ENCODE results near the gene TPH2.

TPH2 gene

DNA sequence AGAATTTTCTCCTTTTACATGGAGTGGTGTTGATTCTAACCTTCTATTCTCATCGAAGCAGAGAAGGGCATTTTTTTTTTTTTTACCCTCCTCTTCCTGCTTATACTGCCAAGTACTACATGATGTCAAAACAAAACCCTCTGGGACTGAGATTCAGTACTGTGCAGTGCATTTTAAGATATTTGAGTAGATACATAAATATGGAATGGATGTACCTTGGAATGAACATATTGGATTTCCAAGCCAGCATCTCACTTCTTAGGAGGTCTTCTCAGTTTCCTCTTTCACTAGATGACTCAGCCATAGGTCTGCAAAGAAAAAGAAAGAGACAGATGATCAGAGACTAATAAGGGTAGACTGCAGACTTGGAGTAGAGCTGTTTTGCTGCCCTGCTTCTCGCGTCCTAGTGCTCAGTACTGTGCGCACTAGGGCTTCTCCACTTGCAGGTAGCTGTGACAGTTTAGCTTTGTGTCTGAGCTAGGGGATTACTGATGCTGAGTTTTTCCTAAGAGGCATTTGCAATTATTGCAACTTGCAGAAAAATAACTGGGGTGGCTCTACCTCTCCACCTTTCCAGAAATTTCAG, 20.4 kb downstream of the TPH2 start:
- no peak for DNase-seq (ENCODE audit: low read depth in 2 of 2)

DNA sequence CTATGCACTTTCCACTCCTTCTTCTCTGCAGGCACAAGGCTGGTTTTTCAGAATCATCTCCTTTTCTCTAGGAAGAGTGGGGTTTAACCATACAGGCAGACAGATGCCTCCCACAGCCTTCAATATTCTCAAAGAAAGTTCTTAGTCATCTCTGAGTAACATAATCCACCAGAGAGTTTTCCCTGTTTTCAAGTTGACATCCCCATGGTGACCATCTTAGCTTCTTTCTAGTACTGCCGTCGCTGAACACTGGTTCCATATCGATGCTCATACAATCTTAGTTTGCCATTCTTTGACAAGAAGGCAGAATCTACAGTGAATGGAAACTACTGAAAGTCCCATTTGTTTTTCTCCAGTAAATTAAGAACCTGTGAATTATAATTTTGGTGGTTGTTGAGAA, 28.6 kb downstream of the TPH2 start:
- no peak for DNase-seq (ENCODE audit: low read depth in 2 of 2)

DNA sequence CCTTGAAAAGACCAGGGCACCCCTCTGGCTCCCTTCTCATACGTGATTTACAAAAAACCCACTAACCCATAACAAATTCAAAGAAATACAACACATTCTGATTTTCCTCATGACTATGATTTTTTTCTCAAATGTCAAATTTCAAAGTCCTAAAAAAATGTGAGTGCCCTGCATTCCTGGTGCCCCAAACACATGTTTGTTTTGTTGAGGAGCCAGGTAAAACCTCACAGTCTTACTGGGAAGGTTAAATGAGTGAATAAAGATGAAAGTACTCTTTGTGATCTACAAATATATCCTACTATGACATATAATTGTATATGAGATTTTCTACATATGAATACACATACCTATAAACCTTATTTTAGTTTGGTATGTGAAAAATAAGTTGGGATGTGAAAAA, 30.7 kb downstream of the TPH2 start:
- DNase-seq (ENCODE audit: low read depth in 2 of 2), result no peak

DNA sequence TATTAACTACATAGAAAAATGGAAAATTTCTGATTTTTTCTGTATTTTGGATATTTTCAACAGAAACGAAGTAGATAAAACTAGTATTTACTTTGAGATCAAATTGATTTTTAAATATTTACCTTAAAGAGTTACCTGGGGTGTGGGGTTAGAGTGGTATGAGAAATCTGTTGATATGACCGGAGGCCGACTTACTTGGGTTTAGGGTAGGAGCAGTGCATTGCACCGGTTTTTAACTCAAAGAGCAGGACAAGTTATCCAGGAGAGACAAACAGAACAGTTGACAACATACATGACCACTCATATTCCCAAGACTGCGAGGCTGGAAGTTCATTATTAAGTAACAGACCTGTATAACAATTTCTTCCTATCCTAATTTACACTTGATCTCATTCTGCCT, 31.4 kb downstream of the TPH2 start:
- DNase-seq (ENCODE audit: low read depth in 2 of 2), result no peak

DNA sequence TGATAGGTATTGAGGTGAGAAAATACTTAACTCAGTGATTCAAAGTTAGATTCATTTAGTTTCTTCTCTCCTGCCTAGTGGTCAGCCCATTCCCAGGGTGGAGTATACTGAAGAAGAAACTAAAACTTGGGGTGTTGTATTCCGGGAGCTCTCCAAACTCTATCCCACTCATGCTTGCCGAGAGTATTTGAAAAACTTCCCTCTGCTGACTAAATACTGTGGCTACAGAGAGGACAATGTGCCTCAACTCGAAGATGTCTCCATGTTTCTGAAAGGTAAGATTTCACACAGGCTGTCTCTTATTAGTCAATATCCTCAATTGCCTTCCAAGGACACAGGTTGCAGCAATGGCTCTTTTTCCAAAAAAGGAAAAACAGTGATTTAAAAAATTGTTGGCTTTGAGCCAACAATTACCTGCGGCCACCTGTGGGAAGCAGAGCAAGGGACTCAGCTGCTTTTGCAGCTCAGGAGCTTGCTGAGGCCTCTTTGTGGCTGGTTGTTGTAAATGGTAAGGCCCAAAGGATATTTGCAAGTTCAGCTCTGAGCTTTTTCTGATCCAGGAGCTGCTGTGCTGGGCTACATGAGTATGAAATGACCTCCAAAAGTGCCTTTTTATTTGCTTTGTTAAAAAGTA, 33.9 kb downstream of the TPH2 start:
- DNase-seq (ENCODE audit: low read depth in 2 of 2), result no peak

DNA sequence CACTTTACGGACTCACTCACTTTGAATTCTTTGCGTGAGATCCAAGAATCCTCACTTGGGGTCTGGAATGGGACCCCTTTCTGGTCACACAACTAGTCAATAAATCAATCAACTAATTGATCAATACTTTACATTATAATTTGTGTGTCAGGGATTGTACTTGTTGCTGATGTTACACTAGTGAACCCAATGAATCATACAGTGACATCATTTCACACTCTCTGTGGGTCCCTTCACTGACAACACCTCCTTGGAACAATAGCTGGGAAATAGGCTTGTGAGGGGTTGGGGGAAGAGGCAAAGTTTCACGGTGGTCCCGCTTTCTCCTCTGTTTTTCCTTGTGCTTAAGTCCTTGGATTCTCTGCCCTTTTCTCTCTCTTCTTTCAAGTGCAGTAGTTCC, 35.0 kb downstream of the TPH2 start:
- DNase-seq (ENCODE audit: low read depth in 2 of 2), result no peak

DNA sequence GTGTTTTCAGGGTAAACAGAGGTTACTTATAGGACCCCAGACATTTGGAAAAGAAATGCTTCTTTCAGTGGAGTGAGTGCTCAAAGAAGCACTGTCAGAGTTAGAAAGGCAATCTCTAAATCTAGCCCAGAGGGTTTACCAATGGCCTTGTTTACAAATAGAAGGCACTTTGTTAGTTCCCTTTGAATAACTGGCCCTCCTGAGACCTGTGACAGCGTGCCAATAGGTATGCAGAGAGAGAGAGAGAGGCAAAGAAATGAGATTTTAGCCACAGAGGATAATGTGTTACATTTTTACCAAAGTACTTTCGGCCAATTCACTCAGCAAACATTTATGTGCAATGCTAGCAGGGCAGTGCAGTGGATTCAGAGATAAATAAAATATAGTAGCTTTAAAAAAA, 41.9 kb downstream of the TPH2 start:
- no peak for DNase-seq (ENCODE audit: low read depth in 2 of 2)

DNA sequence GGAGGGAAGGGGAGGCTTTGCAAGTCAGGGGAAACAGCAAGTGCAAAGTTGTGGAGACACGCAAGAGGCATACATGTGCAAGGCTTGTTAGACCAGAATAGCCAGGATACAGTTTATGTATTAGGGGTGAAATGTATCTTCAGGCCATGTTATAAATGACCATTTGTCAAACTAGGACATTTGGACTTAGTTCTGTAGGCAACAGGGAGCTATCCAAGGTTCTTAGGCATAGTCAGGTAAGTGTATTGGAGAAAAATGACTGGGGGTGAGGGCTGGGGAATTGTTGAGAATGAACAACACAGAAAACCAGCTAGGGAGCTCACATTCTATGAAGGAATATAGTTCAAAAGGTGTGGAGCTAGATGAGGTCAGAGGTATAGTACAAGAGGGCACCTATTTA, 42.5 kb downstream of the TPH2 start:
- no peak for DNase-seq (ENCODE audit: low read depth in 2 of 2)

DNA sequence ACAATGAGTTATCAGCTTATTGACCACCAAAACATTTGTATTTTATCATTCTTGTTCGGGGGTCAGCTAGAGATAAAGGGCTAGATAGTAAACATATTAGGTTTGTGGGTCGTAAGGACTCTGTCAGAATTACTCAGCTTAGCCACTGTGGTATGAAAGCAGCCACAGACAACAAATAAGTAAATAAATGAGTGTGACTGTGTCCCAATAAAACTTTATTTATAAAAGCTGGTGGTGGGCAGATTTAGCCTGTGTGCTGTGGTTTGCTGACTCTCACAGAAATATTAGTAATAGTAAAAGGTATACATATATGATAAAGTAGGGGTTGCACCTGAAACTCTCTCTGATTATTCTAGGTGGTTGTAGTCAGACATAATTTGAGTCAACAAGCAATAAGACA, 56.1 kb downstream of the TPH2 start:
- DNase-seq (ENCODE audit: low read depth in 2 of 2), result no peak

DNA sequence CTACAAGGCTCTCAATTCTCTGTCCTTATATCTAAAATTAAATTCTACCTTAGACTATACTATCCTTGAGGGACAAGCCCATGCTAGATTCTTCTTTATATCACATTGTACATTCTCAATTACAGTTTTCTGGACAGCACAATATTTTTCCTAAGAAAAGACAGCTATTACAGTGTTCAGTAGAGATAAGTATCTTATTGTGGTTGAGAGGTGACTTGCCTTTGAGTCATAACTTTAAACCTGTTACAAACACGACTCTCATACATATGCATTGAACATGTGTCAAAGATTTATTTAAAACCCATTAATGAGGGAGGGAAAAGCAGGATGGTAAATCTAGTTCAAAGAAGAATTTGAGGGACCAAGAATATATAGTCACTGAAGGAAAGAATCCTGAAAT, 61.1 kb downstream of the TPH2 start:
- no peak for DNase-seq (ENCODE audit: low read depth in 2 of 2)

DNA sequence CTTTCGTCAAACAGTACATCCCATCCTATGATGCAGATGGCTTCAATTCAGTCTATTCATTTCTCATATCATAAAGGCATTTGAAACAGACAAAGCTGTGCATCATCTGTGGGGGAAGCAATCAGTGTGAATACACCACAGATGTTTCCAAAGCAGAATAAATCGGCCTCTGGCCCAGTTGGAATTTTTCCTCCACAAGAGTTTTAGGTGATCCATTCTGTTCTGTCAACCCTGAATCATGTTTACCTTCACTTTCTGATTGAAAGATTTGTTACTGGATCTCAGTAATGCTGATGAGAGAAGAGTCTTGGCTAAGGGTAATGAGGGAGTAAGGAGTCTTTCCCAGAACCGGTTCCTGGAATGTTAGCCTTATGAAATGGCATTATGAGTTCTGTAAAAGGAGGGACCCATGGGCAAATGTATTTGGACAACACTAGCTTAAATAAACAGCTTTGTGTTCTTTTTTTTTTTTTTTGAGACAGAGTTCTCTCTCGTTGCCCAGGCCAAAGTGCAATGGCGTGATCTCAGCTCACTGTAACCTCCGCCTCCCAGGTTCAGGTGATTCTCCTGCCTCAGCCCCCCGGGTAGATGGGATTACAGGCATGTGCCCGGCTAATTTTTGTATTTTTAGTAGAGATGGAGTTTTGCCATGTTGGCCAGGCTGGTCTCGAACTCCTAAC, 62.5 kb downstream of the TPH2 start:
- no peak for DNase-seq (ENCODE audit: low read depth in 2 of 2)

DNA sequence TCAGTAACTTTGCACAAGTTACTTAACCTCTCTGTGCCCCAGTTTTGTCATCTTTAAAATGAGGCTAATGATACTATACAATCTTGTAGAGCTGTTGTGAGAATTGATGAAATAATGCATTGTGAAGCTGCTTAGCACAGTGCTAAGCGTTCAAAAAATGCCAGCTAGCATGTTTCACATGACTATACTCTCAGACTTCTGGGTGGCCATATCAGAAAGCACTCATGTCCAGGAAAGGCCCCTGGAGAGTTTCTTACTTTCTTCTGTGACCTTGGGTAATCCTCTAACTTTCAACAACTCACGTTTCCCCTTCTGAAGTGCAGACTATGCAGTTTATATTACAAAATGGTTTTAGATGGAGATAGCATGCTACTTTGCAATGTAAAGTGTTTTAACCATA, 68.1 kb downstream of the TPH2 start:
- no peak for DNase-seq (ENCODE audit: low read depth in 2 of 2)

DNA sequence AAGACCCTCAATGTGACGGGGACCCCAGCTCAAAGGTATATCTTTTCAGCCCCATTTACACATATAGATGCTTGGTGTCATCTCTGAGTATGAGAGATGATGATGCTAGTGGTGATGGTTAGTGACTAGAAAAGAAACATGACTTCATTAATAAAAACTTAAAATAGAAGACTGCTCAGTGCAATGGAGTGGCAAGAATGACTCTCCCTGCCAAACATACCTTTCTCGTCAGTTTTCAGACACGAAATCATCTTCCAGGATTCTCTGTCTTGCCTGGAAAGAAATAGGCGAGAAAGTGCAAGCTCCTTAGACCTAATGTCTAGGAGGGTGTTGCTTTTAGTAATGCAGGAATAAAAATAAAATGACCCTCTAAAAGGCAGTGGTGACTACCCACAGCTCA, 71.7 kb downstream of the TPH2 start:
- no peak for DNase-seq (ENCODE audit: low read depth in 2 of 2)

DNA sequence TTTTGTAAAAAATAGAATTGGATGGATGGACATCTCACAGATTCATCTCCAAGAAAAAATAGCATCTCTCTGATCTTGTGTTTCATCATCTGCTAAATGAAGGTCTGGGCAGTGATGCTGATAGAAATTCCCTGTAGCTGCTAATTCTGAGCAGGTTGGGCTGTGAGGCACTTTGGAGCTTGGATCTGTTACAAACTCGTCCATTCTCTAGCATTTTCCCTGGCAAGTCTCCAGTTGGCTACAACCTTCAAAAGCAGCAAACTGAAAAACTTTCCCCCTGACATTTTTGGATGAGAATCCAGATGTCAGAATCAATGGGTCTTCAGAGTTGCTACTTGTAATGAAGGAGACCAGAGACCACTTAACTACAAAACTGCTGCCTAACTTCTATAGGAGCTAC, 72.7 kb downstream of the TPH2 start:
- DNase-seq (ENCODE audit: low read depth in 2 of 2), result no peak

DNA sequence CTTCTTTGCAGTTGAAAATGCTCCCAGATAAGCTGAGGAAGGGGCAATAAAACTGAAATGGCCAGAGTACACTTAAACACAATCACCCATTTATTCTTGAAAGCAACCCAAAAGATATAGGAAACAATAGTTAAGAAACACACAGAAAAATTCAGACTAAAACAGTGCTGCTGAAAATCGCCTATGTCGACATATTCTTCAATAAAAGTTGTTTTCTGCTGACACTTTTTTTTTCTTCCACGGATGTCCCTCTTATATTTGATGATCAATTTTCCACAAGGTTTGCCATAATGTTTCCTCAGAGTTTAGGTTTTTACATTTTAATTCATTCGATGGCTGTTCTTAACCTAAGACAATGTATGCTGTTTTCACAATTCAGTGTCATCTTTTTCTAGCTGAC, 74.2 kb downstream of the TPH2 start:
- DNase-seq (ENCODE audit: low read depth in 2 of 2), result no peak

DNA sequence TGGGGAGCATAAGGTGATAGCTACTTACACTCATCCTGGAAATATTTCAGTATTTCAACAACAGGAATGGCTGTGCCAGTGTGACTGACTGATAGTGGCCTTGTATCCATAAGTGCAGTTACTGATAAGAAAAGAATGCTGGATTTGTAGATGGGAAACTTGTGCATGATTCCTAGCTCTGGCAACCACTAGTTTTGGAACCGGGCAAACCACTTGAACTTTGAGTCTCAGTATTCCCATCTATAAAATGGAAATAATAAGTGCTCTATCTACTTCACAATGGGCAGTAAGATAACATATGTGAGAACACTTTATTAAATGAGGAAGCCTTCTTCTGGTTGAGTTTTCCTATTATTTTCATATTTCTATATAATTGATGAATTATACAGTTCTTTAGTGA, 77.2 kb downstream of the TPH2 start:
- DNase-seq (ENCODE audit: low read depth in 2 of 2), result no peak

DNA sequence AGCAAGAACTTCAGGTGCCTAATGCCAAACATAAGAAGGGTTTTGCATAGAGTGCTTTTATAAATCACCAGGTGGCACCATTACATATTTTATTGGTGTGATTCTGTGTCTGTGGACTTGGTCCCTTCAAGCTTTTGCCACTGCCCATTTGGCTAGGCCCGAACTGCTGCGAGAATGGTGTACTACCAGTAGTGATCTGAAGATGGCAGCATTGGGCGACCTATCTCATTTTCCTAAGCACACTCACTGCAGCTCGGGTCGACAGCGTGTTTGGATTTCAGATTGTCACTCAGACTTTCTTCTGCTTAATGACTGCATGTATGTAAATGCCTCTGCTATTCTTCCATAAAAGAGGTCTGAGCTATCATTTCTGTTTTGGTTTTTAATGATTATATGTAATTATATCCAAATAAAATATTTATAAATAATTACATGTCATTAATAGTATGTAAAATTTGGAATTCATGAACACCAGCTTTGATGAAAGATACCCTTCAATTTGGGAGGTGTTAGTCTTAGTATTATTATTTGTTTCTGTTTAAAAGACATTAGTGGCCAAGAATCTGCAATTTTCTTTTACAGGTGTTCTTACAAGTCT, 78.5 kb downstream of the TPH2 start:
- peak; percentile 23 to 35 for DNase-seq (ENCODE audit: low read depth in 2 of 2)

DNA sequence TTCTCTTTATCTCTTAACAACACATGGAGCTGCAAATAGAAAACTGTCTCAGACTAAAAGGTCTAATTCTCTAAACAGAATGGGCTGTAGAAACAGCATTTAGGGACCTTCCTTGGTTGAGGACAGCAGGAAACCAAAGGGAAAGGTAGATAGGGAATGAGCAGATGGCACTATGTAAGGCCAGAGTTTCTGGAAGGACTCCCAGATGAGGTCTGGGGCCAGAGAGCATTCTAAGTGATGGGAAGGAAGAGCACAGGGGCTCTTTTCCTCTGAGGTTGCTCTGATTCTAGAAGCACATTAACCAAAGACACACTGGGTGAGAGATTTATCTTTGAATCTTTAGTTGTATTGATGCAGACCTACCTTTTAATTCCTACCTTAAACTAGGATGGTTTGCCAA, 79.4 kb downstream of the TPH2 start:
- no peak for DNase-seq (ENCODE audit: low read depth in 2 of 2)

DNA sequence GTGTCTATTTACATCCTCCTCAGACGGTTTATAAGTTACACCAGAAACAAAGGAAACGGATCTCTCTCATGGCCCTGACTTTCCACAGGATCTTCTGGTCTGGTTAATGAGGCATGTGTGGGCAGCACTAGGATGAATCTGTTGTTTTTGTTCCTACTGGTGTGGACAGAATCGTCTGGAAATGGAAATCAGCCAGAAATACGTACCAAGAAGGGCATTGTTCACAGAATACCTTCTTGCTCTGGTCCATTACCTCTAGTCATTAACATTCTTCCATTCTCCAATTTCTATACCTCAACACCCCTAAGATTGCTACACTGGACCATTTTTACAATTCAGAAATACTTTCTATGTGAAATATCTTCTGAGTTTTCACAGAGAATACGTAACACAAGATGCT, 86.0 kb downstream of the TPH2 start:
- no peak for DNase-seq (ENCODE audit: low read depth in 2 of 2)

DNA sequence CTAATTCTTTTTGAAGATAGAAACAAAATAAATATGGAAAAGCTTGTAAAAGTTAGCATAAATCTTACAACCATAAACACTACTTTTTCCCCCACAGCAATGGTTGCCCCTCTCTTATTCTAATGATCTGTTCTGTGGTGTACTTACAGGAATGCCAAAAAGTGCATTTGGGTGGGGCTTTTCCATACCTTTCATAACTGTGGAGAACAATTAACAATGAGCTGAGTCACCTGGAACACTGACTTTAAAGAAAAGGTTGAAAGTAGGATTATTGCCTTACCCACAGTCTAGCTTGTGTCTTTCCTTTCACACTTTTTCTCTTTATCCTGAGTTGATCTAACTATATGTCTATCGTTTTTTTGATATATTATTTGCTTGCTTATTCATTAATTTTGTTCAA, 86.9 kb downstream of the TPH2 start:
- no peak for DNase-seq (ENCODE audit: low read depth in 2 of 2)

DNA sequence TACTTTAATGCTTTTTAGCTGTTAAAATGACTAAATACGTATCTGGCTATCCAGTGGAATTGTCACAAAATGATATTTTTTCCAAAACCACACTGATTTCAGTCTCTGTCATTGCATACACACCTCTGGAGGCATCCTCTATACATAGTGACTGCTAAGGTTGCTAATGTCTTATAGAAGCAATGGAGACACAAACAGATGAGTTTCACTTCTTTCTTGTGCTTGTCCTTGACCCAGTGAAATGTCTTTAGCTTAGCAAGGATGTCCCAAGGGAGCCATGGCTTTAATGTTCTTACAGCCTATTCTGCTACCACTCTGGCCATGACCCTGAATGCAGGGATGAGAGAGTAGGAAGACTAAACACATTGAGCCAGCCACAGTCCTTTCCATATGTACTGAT, 90.3 kb downstream of the TPH2 start:
- no peak for DNase-seq (ENCODE audit: low read depth in 2 of 2)

DNA sequence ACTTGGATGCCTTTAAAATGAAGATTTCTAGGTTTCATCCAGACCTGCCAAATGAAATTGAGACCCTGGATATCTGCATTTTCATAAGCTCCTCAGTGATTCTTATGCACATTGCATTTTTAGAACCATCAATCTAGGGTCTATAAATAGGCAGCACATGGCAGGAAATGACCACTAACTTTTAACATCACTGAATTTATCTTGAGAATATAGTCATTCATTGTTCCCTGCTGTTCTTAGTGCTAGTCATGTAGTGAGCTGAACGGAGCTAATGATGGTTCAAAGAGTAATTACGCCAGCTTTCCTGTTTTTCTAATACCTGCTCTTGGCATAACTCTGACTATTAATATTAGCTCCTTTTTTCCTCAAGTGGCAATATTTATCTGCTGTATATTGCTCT, 91.6 kb downstream of the TPH2 start:
- DNase-seq (ENCODE audit: low read depth in 2 of 2), result no peak

DNA sequence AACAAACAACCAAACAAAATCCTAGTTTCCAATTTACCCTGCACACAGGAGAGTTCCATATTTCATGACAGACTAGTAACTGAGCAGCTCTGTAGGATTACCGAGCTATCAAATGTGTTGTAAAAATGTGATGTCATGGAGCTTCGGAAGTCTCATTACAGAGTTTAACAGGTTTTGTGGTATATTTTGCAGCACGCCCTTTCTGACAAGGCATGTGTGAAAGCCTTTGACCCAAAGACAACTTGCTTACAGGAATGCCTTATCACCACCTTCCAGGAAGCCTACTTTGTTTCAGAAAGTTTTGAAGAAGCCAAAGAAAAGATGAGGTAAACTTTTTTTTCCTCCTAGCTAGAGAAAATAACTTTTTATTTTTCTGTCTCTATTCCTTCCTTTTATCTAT, 92.4 kb downstream of the TPH2 start:
- no peak for DNase-seq (ENCODE audit: low read depth in 2 of 2)
